SK-N-MC (cell line): ENCODE data around the gene NPIPA1.
"Not testable (repeated sequence)": the region's sequence is repeated elsewhere in the genome, so short reads cannot be mapped to it uniquely, and the experiment has no call there.

Experiments used
- EZH2 ChIP-seq: fragments of 200-600 bp; sonication (generic); IDR thresholded peaks from one replicate; pipeline ENCODE4 v1.6.1; 2017; ENCODE audit warnings: antibody characterized with exemption
- POLR2AphosphoS5 ChIP-seq: IDR thresholded peaks from 2 replicates; pipeline ENCODE4 v1.6.1; 2012; ENCODE audit warnings: mild to moderate bottlenecking, low read depth, low read length, borderline replicate concordance

DNA sequence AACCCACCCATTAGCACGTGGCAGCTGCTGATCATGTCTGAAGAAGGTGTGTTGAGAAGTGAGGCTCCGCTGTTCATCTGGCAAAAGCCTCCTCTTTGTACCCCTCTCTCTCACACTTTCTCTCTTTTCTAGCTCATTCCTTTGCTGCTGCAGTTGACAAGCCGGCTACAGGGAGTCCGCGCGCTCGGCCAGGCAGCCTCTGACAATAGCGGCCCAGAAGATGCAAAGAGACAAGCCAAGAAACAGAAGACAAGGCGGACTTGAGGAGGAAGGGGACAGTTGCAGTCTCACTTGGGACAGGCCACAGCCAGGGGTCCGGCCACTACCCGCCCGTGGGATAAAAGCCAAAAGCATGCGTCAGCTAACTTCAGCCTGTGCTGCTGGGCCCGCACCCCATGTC, 41.9 kb upstream of the NPIPA1 start:
- TF ChIP-seq POLR2AphosphoS5, EZH2: not testable (repeated sequence)
